SK-N-SH treated with all-trans-retinoic acid at 6 μM for 48 hours (cell line): ENCODE results near the gene PIGS.

ENCODE experiments used
- ATAC-seq: fragments of 200-7000 bp; cut with Tn5 transposase; 3 replicates; pipeline ENCODE4 v1.9.1; 2020; ENCODE audit warnings: mild to moderate bottlenecking, moderate library complexity
- ARNTL ChIP-seq: fragments of 450-650 bp; formaldehyde crosslinking; IDR thresholded peaks from 2 replicates; pipeline ENCODE4 v1.5.0; 2020; ENCODE audit warnings: low read depth, mild to moderate bottlenecking, moderate library complexity, borderline replicate concordance
- CSDC2 ChIP-seq: fragments of 250-450 bp; sonication (Bioruptor Pico); IDR thresholded peaks from 2 replicates; pipeline ENCODE4 v1.5.0; 2020; ENCODE audit warnings: mild to moderate bottlenecking, moderate library complexity
- CSRNP3 ChIP-seq: fragments of 250-450 bp; sonication (Bioruptor Pico); IDR thresholded peaks from 2 replicates; pipeline ENCODE4 v1.5.1; 2021; ENCODE audit warnings: mild to moderate bottlenecking, moderate library complexity
- GLIS3 ChIP-seq: fragments of 250-450 bp; sonication (Bioruptor Pico); IDR thresholded peaks from 2 replicates; pipeline ENCODE4 v1.5.0; 2020; ENCODE audit warnings: mild to moderate bottlenecking, moderate library complexity
- ISL1 ChIP-seq: fragments of 250-450 bp; sonication (Bioruptor Pico); IDR thresholded peaks from 2 replicates; pipeline ENCODE4 v2.1.2; 2022; ENCODE audit warnings: mild to moderate bottlenecking, moderate library complexity
- OSR1 ChIP-seq: fragments of 250-450 bp; sonication (Bioruptor Pico); IDR thresholded peaks from 2 replicates; pipeline ENCODE4 v1.8.0; 2022; ENCODE audit warnings: moderate library complexity, mild to moderate bottlenecking, inconsistent platforms
- PATZ1 ChIP-seq: fragments of 250-450 bp; sonication (Bioruptor Pico); IDR thresholded peaks from 2 replicates; pipeline ENCODE4 v1.8.0; 2020; ENCODE audit warnings: mild to moderate bottlenecking, moderate library complexity, borderline replicate concordance
- POU6F1 ChIP-seq: fragments of 250-450 bp; sonication (Bioruptor Pico); IDR thresholded peaks from 2 replicates; pipeline ENCODE4 v1.8.0; 2021; ENCODE audit warnings: low read depth, mild to moderate bottlenecking, moderate library complexity, borderline replicate concordance
- SNAI2 ChIP-seq: fragments of 250-450 bp; sonication (Bioruptor Pico); IDR thresholded peaks from 2 replicates; pipeline ENCODE4 v1.5.0; 2020; ENCODE audit warnings: mild to moderate bottlenecking, moderate library complexity
- TCF4 ChIP-seq: fragments of 250-450 bp; sonication (Bioruptor Pico); IDR thresholded peaks from 2 replicates; pipeline ENCODE4 v1.8.0; 2021; ENCODE audit warnings: mild to moderate bottlenecking, moderate library complexity, borderline replicate concordance
- TSHZ2 ChIP-seq: fragments of 250-450 bp; sonication (Bioruptor Pico); IDR thresholded peaks from 2 replicates; pipeline ENCODE4 v1.5.0; 2020; ENCODE audit warnings: mild to moderate bottlenecking, moderate library complexity
- ZFP3 ChIP-seq: fragments of 250-450 bp; sonication (Bioruptor Pico); IDR thresholded peaks from 2 replicates; pipeline ENCODE4 v1.5.0; 2020; ENCODE audit warnings: mild to moderate bottlenecking, moderate library complexity
- ZFP30 ChIP-seq: fragments of 450-650 bp; formaldehyde crosslinking; IDR thresholded peaks from 2 replicates; pipeline ENCODE4 v1.5.0; 2022; ENCODE audit warnings: mild to moderate bottlenecking, moderate library complexity
- ZNF565 ChIP-seq: fragments of 450-650 bp; formaldehyde crosslinking; conservative IDR thresholded peaks from 2 replicates; pipeline ENCODE4 v1.5.0; 2020; ENCODE audit warnings: low read depth, mild to moderate bottlenecking, moderate library complexity
- ZNF70 ChIP-seq: fragments of 450-650 bp; formaldehyde crosslinking; IDR thresholded peaks from 2 replicates; pipeline ENCODE4 v1.5.0; 2020; ENCODE audit warnings: mild to moderate bottlenecking, moderate library complexity
- ZNF8 ChIP-seq: fragments of 450-650 bp; formaldehyde crosslinking; IDR thresholded peaks from 2 replicates; pipeline ENCODE4 v1.5.0; 2020; ENCODE audit warnings: mild to moderate bottlenecking, moderate library complexity

The PIGS gene

GRCh38 chr17:28527859-28528258 is 43.5 kb downstream of the PIGS start (continued):
- TF ChIP-seq PATZ1 (CRISPR knock-in tag) (no peak), POU6F1 (CRISPR knock-in tag) (no peak)
- TF ChIP-seq, all 23 proteins: peak for 0

GRCh38 chr17:28527181-28527681 is 44.1 kb downstream of the PIGS start:
- no peak for TF ChIP-seq ISL1 (CRISPR knock-in tag)
- TF ChIP-seq ZFP3 (CRISPR knock-in tag): no peak
- no peak for TF ChIP-seq TSHZ2 (CRISPR knock-in tag)
- TF ChIP-seq ZNF8 (CRISPR knock-in tag): no peak
- no peak for TF ChIP-seq CSDC2 (CRISPR knock-in tag)
- TF ChIP-seq ZFP30 (CRISPR knock-in tag): no peak
- no peak for TF ChIP-seq ARNTL
- no peak for TF ChIP-seq SNAI2
- TF ChIP-seq OSR1: no peak
- TF ChIP-seq TCF4: no peak
- TF ChIP-seq CSRNP3: no peak
- no peak for TF ChIP-seq ZNF565 (CRISPR knock-in tag)
- no peak for TF ChIP-seq ZNF70 (CRISPR knock-in tag)
- no peak for TF ChIP-seq GLIS3 (CRISPR knock-in tag)
- TF ChIP-seq, all 23 proteins: peak for 0
- no peak for ATAC-seq

GRCh38 chr17:28526381-28526780 is 44.9 kb downstream of the PIGS start:
- no peak for TF ChIP-seq PATZ1 (CRISPR knock-in tag)
- TF ChIP-seq CSRNP3: no peak
- TF ChIP-seq OSR1: no peak
- TF ChIP-seq TCF4: no peak
- no peak for TF ChIP-seq ZNF565 (CRISPR knock-in tag)
- no peak for TF ChIP-seq GLIS3 (CRISPR knock-in tag)
- TF ChIP-seq ISL1 (CRISPR knock-in tag): no peak
- no peak for ATAC-seq
